Measurements from ENCODE around the gene METAP1D.

DNA sequence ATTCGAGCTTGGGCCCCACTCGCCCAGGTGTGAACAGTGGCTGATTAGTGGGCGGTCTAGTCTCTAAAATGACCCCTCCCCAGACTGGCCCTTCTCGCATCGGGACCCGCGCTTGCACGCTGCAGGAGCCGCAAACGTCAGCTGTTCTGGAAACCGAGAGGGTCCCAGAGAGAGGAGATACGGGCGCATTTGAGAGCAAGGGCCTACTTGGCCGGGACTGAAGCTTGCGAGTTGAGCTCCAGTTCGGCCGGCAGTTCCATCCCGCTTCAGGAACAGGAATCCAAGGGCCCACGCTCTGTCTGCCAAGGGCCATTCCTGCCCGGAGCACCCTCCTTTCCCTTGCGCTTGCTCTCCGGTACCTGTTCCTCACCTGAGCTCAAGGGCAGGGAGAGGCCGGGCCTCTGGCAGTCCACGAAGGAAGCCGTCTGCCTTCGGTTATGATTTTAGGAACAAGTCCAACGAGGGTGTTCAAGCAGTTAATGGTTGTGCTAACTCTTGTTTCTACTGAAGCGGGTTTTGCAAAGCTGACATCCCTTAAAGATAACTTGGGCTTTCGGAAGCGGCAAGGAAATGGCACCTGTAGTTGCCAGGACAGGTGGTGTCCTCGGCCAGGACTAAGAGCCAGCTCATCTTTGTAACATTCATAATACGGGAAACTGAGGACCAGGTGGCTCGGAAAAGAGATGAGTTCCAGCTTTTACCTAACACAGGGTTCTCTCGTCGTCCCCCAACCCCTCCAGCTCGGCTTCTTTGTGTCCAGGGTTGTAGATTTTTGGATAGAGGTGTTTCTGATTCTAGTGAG is 81.7 kb downstream of the METAP1D start:
- no peak for TF ChIP-seq CTCF (IDR thresholded peaks at IDR 0.05)
- no peak for TF ChIP-seq POLR2A (IDR thresholded peaks at IDR 0.05)
- TF ChIP-seq EP300 (IDR thresholded peaks at IDR 0.05; ENCODE audit: low read depth) = no peak
